Lower leg skin (tissue), 4 donors: Measurements from ENCODE around the gene NMT2. TPM values are rescaled to one million over a fixed set of nuclear protein-coding genes. Genes with fewer than 3 reads are reported as not detected.
A peak's percentile ranks its signal among the peaks of the same experiment; 100 is the strongest.

Source experiments
- DNase-seq, 2 donors: peaks; one replicate each; pipeline ENCODE4 v3.0.0-alpha.2; 2019; ENCODE audit warnings: low spot score in 2 of 2
- H3K4me3 ChIP-seq: fragments of 200-600 bp; sonication (generic); 2 replicates; pipeline ENCODE4 v1.5.1; 2017; ENCODE audit warnings: mild to moderate bottlenecking, low read depth; ENCODE audit not compliant: poor library complexity, severe bottlenecking
- CTCF ChIP-seq, 3 donors: fragments of 450-650 bp; IDR thresholded peaks; one replicate each; pipeline ENCODE4 v1.5.1; 2016; ENCODE audit warnings: antibody characterized with exemption in 3 of 3, mild to moderate bottlenecking in 3 of 3, moderate library complexity in 2 of 3
- POLR2A ChIP-seq, 2 donors: fragments of 450-650 bp; IDR thresholded peaks; one replicate each; pipeline ENCODE4 v1.6.1; 2016 to 2017; ENCODE audit warnings: antibody characterized with exemption in 2 of 2, mild to moderate bottlenecking in 1 of 2, moderate library complexity in 1 of 2
- WGBS, 2 donors: methylation state at CpG; one replicate each; pipeline ENCODE4 v1.1.5; 2018; 5-methylcytosine and 5-hydroxymethylcytosine counted together
- intact Hi-C: fragments of 100-400 bp; cut with DNase I; formaldehyde crosslinking; loops from one replicate; pipeline ENCODE4 v1.15.0; 2023; ENCODE audit warnings: low total_unique reads
- total RNA-seq, 4 donors: library from RNA; depleted of rRNA; stranded (reverse); fragments of >200 nt; gene quantifications; one replicate each; pipeline ENCODE4 v1.1.0, GENCODE V29; 2016

The NMT2 gene
- total RNA-seq, 4 donors from 2014 or later, result 15.9 to 23.4 (median 20.9) TPM

GRCh38 chr10:15150563-15150962, 17.9 kb downstream of the NMT2 start:
- TF ChIP-seq CTCF (IDR thresholded peaks at IDR 0.05) (no peak), POLR2A (IDR thresholded peaks at IDR 0.05) (no peak)
- 93 to 97% methylated on average over 7 of the region's 7 CpGs for whole genome bisulfite sequencing, 2 donors
- intact Hi-C loops, result no loop called here
- no peak overlapping the region for H3K4me3 ChIP-seq
- peak in 1 of 2 donors; percentile 12 for DNase-seq

GRCh38 chr10:15149042-15149771, 19.3 kb downstream of the NMT2 start:
- DNase-seq, result peak in 1 of 2 donors; percentile 15
- WGBS, 2 donors, result 84 to 91% methylated on average over 10 of the region's 10 CpGs
- no peak overlapping the region for H3K4me3 ChIP-seq
- intact Hi-C loops, result no loop called here
- no peak for TF ChIP-seq POLR2A (IDR thresholded peaks at IDR 0.05)

GRCh38 chr10:15147594-15148392, 20.7 kb downstream of the NMT2 start:
- no peak overlapping the region for H3K4me3 ChIP-seq
- intact Hi-C loops, result no loop called here
- peak in 1 of 2 donors; percentile 32 for DNase-seq
- no peak for TF ChIP-seq CTCF (IDR thresholded peaks at IDR 0.05)
- no peak for TF ChIP-seq POLR2A (IDR thresholded peaks at IDR 0.05)
- 86 to 88% methylated on average over 4 of the region's 4 CpGs for WGBS, 2 donors

- TF ChIP-seq CTCF (IDR thresholded peaks at IDR 0.05), result no peak
- no peak for TF ChIP-seq POLR2A (IDR thresholded peaks at IDR 0.05)
- no peak for DNase-seq
- intact Hi-C loops, result no loop called here
These were observed 22.1 kb downstream of the NMT2 start for GRCh38 chr10:15146366-15146765.

GRCh38 chr10:15144788-15145187, 23.7 kb downstream of the NMT2 start:
- no peak overlapping the region for H3K4me3 ChIP-seq
- TF ChIP-seq CTCF (IDR thresholded peaks at IDR 0.05) (no peak), POLR2A (IDR thresholded peaks at IDR 0.05) (no peak)
- intact Hi-C loops, result no loop called here
- 70 to 81% methylated on average over 4 of the region's 4 CpGs for WGBS, 2 donors
- DNase-seq, result no peak

More at GRCh38 chr10:15146366-15146765, 22.1 kb downstream of the NMT2 start:
- no peak overlapping the region for H3K4me3 ChIP-seq
- 82 to 85% methylated on average over 7 of the region's 7 CpGs for WGBS, 2 donors
